K562 (cell line): ENCODE data around the gene STX1B. TPM values are rescaled to one million over a fixed set of nuclear protein-coding genes. Genes with fewer than 3 reads are reported as not detected.

Experiments
- HDGF ChIP-seq: fragments of 450-650 bp; IDR thresholded peaks from 2 replicates; pipeline ENCODE4 v1.6.1; 2016
- NR3C1 ChIP-seq: sonication (generic); formaldehyde crosslinking; IDR thresholded peaks from 2 replicates; pipeline ENCODE4 v1.8.1; 2022; ENCODE audit warnings: missing genetic modification reagents
- POLR2A ChIP-seq: fragments of 450-650 bp; conservative IDR thresholded peaks from 2 replicates; pipeline ENCODE4 v1.6.1; 2016
- POLR2AphosphoS2 ChIP-seq: IDR thresholded peaks from 2 replicates; pipeline ENCODE4 v1.6.1; 2012; ENCODE audit warnings: low read length, improper control_type of control experiment
- ZNF644 ChIP-seq: fragments of 200-800 bp; sonication (Bioruptor generic); IDR thresholded peaks from 2 replicates; pipeline ENCODE4 v1.6.1; 2016; ENCODE audit warnings: low read depth, missing genetic modification characterization, missing compliant biosample characterization
- polyA plus RNA-seq, 8 experiments: library from polyadenylated mRNA; depleted of rRNA in 4 of 8; stranded (reverse) in 5 of 8; unstranded in 3 of 8; fragments of >200 nt; fragmentation: Nextera tagmentation in 2 of 8; fragmentation: Illumina TruSeq in 1 of 8; extraction: Ambion mirVana in 2 of 8; extraction: Trizol in 1 of 8; gene quantifications; 2 replicates each; pipeline versions ENCODE4 v1.2.1 to v1.2.3, GENCODE V29; 2011 to 2014; ENCODE audit warnings: inconsistent platforms in 1 of 8, missing spikeins in 1 of 8
- total RNA-seq, 7 experiments: library from RNA; depleted of rRNA in 6 of 7; stranded (reverse); fragments of >200 nt in 6 of 7; fragmentation: Illumina TruSeq in 2 of 7; extraction: Trizol in 2 of 7; gene quantifications; 2 replicates each; pipeline versions ENCODE4 v1.2.1 to v1.2.3, GENCODE V29; 2011 to 2021; ENCODE audit warnings: low replicate concordance in 1 of 7
- TF ChIP-seq, protein P1 (sequence below): fragments of 150-350 bp; IDR thresholded peaks from 2 replicates; pipeline ENCODE4 v1.6.1; 2014; ENCODE audit warnings: low read depth, mild to moderate bottlenecking, low read length, borderline replicate concordance
- TF ChIP-seq, protein P2 (sequence below): fragments of 250-450 bp; sonication (Bioruptor Pico); IDR thresholded peaks from 2 replicates; pipeline ENCODE4 v1.9.0; 2021; ENCODE audit warnings: mild to moderate bottlenecking, inconsistent platforms
- TF ChIP-seq, protein P3 (sequence below): fragments of 200-800 bp; sonication (Bioruptor generic); IDR thresholded peaks from 2 replicates; pipeline ENCODE4 v1.6.1; 2017; ENCODE audit warnings: missing genetic modification characterization, missing compliant biosample characterization

STX1B gene
- total and polyA plus RNA-seq, 9 of the 15 experiments (the other 6 are each of a cell fraction or from before 2014, with no cell fraction given) = 0.07 to 2.5 (median 0.86) TPM

DNA sequence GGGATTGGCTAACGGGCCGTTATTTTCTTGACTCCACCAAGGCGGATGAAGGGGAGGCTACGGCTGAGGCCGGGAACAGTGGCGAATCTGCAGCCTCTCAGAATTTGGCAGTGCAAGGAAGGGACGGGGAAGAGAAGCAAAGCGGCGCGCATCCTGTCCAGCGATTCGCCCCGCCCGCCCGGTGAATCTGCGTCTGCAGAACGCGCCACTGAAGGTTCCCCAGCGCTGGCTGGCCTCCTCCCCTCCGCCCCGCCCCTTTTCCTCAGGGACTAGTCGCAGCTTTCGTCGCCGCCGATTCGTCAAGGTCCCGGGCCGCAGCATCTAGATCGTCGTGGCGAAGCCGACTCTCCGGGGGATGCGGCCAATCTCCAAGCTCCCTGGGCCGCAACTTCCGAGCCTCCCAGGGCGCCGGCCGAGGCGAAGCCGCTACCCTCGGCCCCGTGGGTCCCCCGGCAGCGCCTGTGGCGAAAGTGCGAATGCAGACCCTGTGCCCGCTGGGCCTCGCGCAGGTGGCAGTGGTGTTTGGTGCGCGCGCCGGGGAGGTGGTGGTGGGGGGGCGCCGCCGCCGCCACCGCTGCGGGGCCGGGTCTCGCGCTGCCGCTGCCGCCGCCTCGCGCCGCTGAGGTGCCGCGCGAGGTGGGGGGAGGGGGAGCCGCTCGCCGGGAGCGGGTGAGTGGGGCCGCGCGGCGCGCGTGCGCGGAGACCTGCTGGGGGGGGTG is 52.8 kb downstream of the STX1B start, which contains the start of gene SETD1A (continued):
- TF ChIP-seq POLR2AphosphoS2 = peak; percentile 9; the same call in 1 of the 2 replicates
- TF ChIP-seq NR3C1 = peak; percentile 10; the same call in 1 of the 2 replicates
- TF ChIP-seq HDGF = peak; percentile 87; the same call in 1 of the 2 replicates
- peak; percentile 18; the same call in 1 of the 2 replicates for TF ChIP-seq ZNF644 (tag)
- TF ChIP-seq, protein P1, sequence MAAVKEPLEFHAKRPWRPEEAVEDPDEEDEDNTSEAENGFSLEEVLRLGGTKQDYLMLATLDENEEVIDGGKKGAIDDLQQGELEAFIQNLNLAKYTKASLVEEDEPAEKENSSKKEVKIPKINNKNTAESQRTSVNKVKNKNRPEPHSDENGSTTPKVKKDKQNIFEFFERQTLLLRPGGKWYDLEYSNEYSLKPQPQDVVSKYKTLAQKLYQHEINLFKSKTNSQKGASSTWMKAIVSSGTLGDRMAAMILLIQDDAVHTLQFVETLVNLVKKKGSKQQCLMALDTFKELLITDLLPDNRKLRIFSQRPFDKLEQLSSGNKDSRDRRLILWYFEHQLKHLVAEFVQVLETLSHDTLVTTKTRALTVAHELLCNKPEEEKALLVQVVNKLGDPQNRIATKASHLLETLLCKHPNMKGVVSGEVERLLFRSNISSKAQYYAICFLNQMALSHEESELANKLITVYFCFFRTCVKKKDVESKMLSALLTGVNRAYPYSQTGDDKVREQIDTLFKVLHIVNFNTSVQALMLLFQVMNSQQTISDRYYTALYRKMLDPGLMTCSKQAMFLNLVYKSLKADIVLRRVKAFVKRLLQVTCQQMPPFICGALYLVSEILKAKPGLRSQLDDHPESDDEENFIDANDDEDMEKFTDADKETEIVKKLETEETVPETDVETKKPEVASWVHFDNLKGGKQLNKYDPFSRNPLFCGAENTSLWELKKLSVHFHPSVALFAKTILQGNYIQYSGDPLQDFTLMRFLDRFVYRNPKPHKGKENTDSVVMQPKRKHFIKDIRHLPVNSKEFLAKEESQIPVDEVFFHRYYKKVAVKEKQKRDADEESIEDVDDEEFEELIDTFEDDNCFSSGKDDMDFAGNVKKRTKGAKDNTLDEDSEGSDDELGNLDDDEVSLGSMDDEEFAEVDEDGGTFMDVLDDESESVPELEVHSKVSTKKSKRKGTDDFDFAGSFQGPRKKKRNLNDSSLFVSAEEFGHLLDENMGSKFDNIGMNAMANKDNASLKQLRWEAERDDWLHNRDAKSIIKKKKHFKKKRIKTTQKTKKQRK = no peak
- TF ChIP-seq, protein P2, sequence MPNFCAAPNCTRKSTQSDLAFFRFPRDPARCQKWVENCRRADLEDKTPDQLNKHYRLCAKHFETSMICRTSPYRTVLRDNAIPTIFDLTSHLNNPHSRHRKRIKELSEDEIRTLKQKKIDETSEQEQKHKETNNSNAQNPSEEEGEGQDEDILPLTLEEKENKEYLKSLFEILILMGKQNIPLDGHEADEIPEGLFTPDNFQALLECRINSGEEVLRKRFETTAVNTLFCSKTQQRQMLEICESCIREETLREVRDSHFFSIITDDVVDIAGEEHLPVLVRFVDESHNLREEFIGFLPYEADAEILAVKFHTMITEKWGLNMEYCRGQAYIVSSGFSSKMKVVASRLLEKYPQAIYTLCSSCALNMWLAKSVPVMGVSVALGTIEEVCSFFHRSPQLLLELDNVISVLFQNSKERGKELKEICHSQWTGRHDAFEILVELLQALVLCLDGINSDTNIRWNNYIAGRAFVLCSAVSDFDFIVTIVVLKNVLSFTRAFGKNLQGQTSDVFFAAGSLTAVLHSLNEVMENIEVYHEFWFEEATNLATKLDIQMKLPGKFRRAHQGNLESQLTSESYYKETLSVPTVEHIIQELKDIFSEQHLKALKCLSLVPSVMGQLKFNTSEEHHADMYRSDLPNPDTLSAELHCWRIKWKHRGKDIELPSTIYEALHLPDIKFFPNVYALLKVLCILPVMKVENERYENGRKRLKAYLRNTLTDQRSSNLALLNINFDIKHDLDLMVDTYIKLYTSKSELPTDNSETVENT = peak; percentile 48; the same call in 1 of the 2 replicates
- TF ChIP-seq, protein P3, sequence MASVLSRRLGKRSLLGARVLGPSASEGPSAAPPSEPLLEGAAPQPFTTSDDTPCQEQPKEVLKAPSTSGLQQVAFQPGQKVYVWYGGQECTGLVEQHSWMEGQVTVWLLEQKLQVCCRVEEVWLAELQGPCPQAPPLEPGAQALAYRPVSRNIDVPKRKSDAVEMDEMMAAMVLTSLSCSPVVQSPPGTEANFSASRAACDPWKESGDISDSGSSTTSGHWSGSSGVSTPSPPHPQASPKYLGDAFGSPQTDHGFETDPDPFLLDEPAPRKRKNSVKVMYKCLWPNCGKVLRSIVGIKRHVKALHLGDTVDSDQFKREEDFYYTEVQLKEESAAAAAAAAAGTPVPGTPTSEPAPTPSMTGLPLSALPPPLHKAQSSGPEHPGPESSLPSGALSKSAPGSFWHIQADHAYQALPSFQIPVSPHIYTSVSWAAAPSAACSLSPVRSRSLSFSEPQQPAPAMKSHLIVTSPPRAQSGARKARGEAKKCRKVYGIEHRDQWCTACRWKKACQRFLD = peak; percentile 66; the same call in 1 of the 2 replicates
- peak; percentile 74 for TF ChIP-seq POLR2A
